GM21515 (cell line): ENCODE data around the gene KRTAP10-1.

Source experiments
- ATAC-seq: cut with Tn5 transposase; IDR thresholded peaks from one replicate; pipeline ENCODE4 v1.9.1; 2021; ENCODE audit not compliant: unreplicated experiment

KRTAP10-1 gene

DNA sequence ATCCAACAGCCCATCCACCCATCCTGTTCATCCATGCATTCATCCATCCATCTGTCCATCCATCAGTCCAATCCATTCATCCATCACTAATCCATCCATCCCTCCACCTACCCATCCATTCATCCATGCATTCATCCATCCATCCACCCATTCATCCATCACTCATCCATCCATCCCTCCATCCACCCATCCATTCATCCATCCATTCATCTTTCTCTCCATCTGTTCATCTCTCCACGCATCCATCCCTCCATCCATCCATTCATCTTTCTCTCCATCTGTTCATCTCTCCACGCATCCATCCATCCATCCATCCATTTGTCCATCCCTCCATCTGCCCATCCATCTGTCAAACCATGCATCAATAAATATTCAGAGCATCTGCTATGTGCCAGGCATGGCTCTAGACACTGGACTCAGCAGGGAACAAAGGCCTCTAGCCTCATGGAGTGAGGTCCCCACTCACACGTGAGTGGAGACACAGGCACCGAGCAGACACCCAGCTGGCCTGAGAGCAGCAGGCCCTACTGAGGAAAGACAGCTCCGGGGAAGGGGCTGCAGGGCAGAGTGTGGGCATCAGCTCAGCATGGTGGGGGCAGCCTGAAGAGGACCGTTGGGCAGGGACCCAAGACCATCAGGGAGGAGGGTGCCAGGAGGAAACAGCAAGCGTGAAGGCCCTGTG is 9.6 kb downstream of the KRTAP10-1 start:
- ATAC-seq = no peak

DNA sequence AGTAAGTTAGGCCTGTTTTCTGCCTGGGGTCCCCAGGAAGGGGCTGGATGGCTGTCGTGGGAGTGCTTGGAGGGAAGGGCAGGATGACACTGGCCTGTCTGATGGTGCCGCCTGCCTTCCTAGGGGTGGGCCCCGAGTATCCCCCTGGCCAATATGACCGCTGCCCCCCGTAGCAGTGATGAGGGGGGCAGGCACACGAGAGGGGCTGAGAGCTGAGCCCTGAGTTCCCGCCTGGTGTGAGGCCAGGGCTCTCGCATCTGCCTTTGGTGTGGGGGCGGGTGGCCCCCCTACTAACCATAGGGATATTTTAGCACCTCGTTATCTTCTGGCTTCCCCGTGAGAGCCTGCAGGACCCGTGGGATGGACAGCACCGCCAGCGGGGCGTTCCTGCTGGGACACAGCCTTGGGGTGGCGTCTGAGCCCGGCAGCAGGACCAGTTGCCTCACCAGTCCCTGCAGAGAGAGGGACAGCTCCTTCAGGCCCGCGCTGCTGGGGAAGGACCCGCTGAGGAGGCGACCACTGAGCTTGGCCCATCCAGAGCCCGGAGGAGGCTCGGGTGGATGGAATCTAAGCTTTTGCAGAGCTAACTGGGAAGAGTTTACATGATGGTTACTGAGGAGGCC is 10.4 kb downstream of the KRTAP10-1 start:
- ATAC-seq = no peak

DNA sequence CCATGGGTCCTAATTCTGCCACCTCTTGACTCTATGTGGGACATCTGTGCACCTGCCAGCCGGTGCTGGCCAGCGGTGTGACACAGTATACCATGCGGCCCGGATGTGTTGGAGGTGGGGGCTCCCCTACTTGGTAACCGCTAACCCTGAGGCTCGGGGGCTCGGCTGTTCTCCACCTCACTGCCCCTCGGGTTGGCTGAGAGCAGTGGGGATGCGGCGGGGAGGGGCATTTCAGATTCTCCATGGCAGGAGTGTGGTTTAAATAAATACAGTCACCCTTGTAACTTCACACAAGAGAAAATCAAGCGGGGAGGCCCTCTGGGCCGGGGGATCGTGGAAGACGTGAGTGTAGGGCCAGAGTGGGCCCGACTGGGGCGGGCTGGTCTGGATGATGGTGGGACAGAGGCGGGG is 11.0 kb downstream of the KRTAP10-1 start:
- no peak for ATAC-seq

DNA sequence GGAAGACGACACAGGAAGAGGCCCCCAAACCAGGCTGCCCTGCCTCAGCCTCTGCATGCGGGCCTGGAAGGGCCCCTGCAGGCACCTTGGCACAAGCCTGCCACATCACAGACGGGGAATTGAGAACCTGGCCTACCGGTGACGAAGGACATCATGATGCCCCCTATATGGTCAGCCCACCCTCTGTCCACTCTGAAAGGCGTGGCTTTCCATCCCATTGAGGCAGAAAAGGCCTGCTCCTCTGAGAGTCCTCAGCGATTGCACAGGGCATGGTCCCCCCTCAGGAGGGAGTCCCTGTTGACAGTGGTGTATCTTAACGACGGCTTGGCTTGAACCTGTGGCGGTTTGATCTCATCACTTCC is 11.4 kb downstream of the KRTAP10-1 start:
- no peak for ATAC-seq

DNA sequence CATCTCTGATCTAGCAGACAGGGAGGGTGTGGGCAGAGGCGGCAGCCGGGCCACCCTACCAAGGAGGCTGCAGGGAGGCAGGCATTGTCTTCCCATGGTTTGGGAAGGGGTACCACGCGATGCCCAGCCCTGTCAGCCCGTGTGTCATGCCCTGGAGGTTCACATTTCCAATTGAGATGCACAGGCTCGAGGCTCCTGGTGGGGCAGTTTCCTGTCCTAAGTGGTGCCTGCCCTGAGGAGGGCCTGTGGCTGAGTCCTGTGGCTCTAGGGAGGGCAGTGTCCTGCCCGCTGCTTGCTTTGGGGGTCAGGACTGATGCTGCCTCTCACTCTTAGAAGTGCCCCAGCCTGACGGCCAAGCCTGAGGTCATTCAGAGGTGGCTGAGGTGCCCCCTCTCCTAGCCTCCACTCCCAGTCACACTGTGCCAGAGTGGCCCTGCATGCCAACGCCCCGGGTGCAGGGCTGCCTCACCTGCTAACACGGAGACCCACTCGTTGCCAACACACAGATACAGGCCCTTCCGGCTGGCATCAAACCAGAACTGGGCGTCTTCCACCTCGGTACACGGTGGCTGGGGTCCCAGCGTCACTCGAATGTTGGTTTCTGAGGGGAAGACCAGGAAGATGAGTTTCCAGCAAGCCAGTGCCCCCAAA is 11.9 kb downstream of the KRTAP10-1 start:
- ATAC-seq = no peak

DNA sequence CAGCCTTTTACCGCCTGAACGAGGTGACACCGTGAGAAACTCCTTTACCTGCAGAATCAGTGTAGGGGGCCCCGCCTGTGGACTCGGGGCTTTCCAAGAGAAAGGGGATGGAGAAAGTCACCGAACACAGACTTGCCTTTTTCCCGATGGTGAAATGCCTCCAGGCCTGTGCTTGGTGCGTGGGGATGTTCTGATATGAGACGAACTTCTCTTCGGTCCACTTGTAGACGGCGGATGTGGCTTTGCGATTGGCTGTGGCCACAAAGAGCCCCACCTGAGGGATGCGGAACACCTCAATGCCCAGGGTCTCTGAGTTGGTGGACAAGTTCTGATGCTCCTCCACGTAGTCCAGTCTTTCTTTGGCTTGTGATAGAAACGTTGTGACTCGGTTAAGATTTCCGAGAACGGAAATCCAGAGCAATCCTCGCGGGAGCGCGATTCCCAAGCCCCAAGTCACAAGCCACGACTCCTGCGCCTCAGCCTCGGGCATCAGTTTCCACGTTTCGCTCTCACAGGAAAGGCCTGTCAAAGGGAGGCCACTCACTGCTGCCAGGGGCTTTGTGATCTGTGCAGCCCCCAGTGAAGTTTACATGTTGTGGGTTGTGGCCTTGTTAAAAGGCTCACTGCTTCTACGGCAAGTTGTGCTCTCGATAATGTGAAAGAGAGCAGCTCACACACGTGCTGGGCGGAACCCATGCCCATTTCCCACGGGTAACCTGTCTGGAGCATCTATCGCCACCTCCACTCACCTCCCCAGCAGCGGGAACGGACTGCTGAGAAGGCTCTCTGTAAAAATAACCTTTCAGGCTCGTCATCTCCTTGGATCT is 12.6 kb downstream of the KRTAP10-1 start:
- no peak for ATAC-seq

DNA sequence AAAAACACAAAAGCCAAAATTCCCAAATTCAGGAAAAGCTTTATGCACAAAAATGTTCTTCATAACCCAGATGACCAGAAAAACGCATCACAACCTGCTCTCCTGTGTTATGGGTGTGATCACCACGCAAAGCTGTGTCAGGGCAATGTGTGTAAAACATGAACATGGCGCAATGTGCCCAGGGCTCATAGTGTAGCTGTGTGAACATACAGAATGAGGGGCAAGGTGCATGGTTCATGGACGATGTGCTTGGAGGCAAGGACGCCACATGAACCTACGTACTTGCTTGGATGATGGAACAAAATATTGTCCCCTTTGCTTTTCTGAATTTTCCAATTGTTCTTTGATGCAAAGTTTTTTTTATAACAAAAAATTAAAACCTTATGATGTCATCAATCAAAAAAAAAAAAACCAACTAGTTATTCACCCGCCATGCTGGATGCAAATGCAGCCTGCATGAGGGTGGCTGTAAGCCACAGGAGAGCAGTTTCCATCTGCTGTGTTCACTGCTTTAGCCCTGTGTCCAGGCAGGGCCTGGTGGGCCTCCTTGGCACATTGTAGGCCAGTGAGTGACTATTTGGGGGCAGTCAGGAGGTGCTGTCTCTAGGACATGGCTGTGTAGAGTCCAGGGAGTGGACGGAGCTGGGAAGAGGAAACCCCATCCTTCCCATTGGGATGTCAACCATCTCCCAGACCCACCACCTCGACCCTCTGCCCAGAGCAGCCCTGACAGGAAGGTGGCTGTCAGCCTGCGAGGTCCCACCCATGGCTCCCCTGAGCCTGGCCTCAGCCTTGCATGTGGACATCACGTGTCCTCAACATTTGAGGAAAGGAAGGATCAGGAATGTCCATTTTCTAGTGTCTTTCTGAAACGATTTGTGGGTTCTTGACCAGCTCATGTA is 13.6 kb downstream of the KRTAP10-1 start:
- ATAC-seq = no peak

DNA sequence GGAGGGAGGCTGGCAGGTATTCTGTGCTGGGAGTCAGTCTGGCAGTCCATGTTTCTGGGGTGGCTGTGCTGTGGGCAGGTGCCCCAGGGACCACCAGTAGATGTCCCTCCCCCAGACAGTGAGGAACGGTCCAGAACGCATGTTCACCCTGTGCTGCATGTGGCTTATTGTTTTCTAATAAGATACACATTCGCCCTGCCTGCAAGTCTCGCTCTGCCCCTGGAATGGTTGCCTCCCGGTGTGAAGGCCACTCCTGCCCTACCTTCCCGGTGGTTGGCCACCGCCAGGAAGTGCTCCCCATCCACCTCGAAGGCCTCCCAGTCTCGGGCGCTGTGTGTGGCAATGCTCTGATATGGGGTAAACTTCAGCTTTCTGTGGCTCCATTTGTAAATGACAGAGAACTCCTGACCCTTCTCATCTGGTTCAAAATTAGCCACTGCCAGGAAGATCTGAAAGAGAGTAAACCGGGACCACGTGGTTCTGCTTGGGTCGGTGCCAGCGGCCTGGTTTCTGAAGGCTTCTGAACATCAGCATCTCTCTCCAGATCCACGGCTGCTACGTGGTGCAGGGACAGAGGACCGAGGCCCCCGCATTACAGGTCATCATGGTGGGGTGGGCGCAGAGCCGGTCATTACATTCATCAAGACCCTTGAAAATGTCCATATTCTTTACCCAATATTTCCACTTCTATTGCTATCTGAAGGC is 14.5 kb downstream of the KRTAP10-1 start:
- ATAC-seq = no peak

DNA sequence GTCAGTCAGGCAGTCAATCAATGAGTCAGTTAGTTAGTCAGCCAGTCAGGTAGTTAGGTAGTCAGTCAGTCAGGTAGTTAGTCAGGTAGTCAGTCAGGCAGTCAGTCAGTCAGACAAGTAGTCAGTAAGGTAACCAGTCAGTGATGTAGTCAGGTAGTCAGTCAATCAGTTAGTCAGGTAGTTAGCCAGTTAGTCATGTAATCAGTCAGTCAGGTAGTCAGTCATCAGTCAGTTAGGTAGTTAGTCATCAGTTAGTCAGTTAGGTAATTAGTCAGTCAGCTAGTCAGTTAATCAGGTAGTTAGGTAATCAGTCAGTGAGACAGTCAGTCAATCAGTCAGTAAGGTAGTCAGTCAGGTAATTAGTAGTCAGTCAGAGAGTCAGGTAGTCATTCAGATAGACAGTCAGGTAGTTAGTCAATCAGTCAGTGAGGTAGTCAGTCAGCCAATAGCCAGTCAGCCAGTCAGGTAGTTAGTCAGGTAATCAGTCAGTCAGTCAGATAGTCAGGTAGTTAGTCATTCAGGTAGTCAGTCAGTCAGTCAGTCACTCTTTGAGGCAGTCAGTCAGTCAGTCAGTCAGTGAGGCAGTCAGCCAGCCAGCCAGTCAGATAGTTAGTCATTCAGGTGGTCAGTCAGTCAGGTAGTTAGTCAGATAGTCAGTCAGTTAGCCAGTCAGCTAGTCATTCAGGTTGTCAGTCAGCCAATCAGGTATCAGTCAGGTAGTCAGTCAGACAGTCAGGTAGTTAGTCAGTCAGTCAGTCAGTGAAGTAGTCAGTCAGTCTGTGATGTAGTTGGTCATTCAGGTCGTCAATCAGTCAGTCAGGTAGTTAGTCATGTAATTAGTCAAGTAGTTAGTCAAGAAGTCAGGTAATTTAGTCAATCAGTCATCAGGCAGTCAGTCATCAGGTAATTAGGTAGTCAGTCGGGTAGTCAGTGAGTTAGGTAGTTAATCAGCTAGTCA is 15.3 kb downstream of the KRTAP10-1 start:
- ATAC-seq = no peak

DNA sequence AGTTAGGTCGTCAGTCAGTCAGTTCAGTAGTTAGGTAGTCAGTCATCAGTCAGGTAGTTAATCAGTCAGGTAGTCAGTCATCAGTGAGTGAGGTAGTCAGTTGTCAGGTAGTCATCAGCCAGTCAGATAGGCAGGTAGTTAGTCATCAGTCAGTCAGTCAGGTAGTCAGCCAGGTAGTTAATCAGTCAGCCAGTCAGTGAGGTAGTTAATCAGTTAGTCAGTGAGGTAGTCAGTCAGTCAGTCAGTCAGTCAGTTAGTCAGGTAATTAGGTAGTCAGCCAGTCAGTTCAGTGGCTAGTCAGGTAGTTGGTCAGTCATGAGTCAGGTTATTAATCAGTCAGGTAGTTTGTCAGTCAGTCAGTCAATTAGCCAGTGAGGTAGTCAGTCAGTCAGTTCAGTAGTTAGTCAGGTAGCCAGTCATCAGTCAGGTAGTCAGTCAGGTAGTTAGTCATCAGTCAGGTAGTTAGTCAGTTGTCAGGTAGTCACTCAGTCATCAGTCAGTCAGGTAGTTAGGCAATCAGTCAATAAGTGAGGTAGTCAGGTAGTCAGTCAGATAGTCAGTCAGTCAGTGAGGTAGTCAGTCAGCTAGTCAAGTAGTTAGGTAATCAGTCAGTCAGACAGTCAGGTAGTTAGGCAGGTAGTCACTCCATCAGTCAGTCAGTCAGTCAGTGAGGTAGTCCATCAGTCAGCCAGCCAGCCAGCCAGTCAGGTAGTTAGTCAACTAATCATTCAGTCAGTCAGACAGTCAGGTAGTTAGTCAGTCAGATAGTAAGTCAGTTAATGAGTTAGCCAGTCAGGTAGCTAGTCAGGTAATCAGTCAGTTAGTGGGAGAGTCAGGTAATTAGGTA is 16.2 kb downstream of the KRTAP10-1 start:
- no peak for ATAC-seq

DNA sequence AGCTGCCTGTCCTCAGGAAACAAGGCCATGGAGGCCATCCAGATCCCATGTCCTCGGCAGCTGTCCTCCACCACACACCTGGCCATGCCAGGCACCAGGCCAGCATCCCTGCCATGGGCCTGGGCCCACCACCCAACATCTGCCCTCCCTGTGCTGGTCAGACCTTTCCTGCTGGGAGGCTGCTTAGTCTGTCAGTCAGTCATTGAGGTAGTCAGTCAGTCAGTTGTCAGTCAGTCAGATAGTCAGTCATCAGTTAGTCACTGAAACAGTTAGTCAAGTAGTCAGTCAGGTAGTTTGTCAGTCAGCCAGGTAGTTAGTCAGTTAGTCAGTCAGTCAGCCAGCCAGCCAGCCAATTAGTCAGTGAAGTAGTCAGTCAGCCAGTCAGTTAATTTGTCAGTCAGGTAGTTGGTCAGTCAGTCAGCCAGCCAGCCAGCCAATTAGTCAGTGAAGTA is 17.2 kb downstream of the KRTAP10-1 start:
- no peak for ATAC-seq

DNA sequence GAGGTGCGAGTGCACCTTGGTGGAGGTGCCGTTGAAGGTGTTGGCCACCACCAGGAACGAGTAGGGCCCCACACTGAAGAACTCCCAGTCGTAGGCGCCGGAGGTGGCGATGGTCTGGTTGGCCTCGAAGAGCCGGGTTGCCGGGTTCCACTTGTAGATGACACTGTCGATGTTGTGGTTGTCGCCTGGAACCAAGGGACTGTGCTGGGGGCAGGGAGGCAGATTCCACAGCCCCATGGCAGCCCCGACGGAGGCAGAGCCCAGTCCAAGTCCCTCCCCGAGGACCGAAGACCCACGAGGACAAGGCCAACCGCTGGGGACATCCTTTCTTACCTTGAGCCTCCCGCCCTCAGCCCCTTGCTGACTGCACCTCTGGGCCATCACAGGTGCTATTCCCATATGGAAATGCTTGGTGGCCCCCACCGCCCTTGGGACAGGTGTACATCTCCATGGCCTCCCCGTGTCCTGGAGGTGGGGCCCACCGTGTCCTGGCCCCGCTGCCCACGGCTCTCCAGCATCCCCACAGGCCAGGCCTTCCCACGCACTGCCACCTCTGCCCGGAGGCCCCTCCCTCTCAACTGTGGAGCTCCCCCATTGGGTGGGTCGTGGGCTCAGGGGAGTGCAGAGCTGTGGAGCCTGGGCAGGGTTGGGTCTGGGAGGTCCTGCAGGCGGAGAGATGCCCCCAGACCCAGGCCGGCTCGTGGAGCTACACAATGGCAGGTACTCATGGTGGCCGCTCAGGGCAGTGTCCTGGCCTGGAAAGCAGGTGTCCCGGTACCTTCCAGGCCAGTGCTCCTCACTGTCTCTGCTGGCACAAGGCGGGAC is 17.9 kb downstream of the KRTAP10-1 start:
- ATAC-seq = no peak

DNA sequence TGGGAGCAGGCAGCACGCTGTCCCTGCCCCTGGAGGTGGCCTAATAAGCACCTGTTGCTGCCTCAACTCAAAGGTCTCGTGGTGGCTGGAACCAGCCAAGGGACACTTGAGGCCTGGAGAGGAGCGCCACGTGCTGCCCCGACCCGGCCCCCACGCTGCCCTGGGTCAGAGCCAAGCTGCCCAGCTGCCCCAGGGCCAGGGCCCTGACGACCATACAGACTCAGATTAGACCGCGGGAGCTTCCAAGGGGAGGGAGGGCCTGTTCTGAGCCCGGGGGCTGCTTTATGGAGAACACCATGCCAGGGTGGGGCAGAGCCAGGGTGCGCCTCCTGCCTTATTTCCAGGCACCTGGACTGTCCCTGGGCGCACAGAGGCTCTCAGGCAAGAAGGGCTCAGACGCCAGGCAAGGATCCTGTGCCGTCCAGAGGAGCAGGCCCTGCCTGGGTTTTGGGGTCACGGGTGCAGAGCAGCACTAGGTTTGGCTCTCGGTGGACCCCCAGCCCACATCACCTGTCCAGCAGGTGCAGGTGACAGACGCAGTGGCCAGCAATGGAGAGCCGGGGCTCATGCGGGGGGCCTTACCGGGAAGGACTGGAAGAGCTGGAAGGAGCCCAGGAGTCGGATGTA is 18.6 kb downstream of the KRTAP10-1 start:
- no peak for ATAC-seq

DNA sequence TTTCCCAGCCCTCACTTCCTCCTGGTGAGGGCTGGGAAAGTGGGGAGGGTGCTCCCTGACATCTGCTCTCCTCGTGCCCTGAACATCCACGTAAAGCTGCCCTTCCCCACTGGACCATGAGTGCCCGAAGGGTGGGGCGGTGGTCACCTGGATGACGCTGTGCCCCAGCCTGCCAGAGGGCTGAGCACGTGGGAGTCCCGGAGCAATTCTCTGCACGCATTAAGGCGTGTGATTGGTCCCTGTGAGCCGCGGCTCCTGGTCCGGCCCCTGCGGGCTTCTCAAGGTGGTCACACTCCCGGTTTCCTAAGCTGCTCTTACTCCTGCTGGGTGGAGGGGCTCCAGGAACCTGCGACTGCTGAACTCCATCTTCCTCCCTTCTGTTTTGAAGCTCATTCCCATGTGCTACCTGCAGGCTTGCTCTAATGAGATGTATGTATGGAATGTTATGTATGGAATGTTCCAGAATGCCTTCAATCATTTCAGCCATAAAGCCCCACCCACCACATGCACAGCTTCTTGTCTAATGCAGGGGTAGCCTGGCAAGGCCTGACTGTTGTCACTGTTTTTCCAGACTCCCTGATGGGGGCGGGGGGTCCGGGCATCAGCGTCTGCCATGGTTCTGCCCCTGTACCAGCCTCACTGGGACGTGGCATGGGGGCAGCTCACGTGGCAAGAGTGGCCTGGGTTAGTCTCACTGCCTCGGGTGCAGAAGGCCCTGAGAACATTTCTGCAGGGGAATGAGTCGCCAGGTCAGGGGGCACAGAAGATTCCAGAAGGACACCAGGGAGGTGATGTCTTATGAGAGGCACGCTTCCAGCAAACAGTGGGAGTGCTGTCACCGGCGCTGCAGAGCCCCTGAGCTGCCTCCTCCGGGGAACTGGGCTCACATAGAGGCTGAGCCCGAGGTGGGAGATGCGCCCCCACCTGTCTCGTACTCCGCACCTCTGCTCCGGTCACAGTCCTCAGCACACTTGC is 19.4 kb downstream of the KRTAP10-1 start:
- no peak for ATAC-seq
